SJSA1 (cell line): ENCODE results near the gene SCEL. TPM values are rescaled to one million over a fixed set of nuclear protein-coding genes. Genes with fewer than 3 reads are reported as not detected.
"Not testable (repeated sequence)": the region's sequence is repeated elsewhere in the genome, so short reads cannot be mapped to it uniquely, and the experiment has no call there.

Experiments used
- DNase-seq, 2 experiments: peaks; one replicate each; pipeline ENCODE4 v3.0.0-alpha.2; 2015 to 2020; ENCODE audit warnings: low spot score in 2 of 2, low read depth in 1 of 2
- H3K27ac ChIP-seq: fragments of 250-450 bp; sonication (Bioruptor Pico); 2 replicates; pipeline ENCODE4 v1.5.1; 2020; ENCODE audit warnings: mild to moderate bottlenecking, moderate library complexity
- H3K27me3 ChIP-seq: fragments of 250-450 bp; sonication (Bioruptor Pico); replicated peaks from 2 replicates; pipeline ENCODE4 v1.5.1; 2020; ENCODE audit warnings: mild to moderate bottlenecking, moderate library complexity
- H3K36me3 ChIP-seq: fragments of 250-450 bp; sonication (Bioruptor Pico); 2 replicates; pipeline ENCODE4 v1.5.1; 2020; ENCODE audit warnings: mild to moderate bottlenecking
- H3K4me1 ChIP-seq: fragments of 250-450 bp; sonication (Bioruptor Pico); replicated peaks from 2 replicates; pipeline ENCODE4 v1.6.1; 2021; ENCODE audit warnings: mild to moderate bottlenecking
- H3K4me3 ChIP-seq: fragments of 250-450 bp; sonication (Bioruptor Pico); 2 replicates; pipeline ENCODE4 v1.5.1; 2020; ENCODE audit warnings: mild to moderate bottlenecking
- H3K9me3 ChIP-seq: fragments of 250-450 bp; sonication (Bioruptor Pico); replicated peaks from 2 replicates; pipeline ENCODE4 v1.5.1; 2020; ENCODE audit warnings: mild to moderate bottlenecking
- total RNA-seq: library from RNA; depleted of rRNA; stranded (reverse); fragments of >200 nt; shearing (Covaris generic); gene quantifications from 2 replicates; pipeline ENCODE4 v1.2.3, GENCODE V29; 2014

The SCEL gene
- total RNA-seq, 1 experiment from 2014 or later: not detected

- DNase-seq: no peak
- no peaks in the 10 kb centered on the region for H3K27me3 ChIP-seq
- H3K4me3 ChIP-seq: no peak overlapping the region
- no peak overlapping the region for H3K27ac ChIP-seq
- H3K36me3 ChIP-seq: no peaks in the 10 kb centered on the region
- H3K4me1 ChIP-seq: no peaks in the 10 kb centered on the region
- no peaks in the 10 kb centered on the region for H3K9me3 ChIP-seq
Measured at GRCh38 chr13:77611068-77611467, 75.6 kb downstream of the SCEL start.

DNA sequence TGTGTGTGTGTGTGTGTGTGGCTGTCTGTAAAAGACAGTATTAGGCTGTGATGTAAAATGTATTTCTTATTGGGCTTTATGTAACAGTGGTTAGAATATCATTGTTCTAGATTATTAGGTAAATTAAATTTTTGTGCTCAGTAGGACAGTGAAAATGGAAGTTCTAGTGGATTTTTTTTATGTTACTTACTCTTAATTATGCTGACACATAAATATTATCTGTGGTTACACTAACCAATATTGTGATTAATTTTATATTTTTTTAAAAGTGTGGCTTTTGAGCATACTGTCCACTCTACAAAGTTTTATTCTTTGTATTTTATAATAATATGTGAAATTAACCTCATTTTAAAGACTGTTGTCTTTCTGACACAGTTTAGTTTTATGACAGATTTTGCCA is 80.5 kb downstream of the SCEL start:
- Histone ChIP-seq H3K36me3 (no peaks in the 10 kb centered on the region), H3K27me3 (no peaks in the 10 kb centered on the region), H3K9me3 (no peaks in the 10 kb centered on the region)

DNA sequence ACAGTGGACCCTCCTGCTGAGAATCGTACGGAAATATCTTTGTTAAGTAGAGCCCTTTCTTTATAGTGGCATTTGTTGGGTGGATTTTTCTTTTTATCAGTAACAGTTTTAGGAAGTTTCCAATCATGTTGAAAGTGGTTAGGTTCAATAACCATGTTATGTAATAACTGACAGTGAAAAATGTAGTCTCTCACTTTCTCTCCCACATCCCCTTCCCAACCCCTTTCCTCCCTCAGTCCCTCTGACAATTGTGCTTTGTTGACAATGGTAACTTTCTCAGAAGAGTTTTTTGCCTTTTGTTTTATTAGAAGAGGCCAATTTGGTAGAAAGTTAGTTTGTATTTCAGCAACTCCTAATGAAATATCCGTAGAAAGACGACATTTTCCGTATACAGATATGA is 84.1 kb downstream of the SCEL start:
- Histone ChIP-seq H3K9me3 (no peaks in the 10 kb centered on the region), H3K4me1 (no peaks in the 10 kb centered on the region), H3K27me3 (no peaks in the 10 kb centered on the region), H3K27ac (no peak overlapping the region), H3K36me3 (no peaks in the 10 kb centered on the region), H3K4me3 (no peak overlapping the region)
- no peak for DNase-seq

More for the DNA sequence above, 80.5 kb downstream of the SCEL start:
- H3K4me1 ChIP-seq: no peaks in the 10 kb centered on the region
- no peak overlapping the region for H3K4me3 ChIP-seq
- no peak overlapping the region for H3K27ac ChIP-seq
- DNase-seq: no peak

DNA sequence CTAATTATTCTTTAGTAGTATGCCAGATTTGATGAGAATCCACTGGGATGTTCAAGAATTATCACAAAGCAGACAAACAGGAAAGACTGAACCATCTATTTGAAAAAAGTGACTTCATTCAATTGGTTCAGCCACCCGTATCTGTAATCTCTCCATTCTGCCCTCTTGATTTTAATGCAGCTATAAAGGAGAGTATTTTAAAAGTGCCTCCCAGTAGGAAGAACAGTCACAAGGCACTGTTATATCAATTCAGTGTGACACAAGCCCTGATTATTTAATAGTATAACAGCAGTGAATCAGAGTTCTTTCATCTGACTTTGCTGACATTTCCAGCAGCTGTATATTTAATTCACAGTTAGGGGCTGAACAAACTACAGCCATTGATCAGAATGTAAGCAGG is 84.6 kb downstream of the SCEL start:
- DNase-seq: no peak
- no peaks in the 10 kb centered on the region for H3K36me3 ChIP-seq
- no peaks in the 10 kb centered on the region for H3K9me3 ChIP-seq
- H3K4me1 ChIP-seq: no peaks in the 10 kb centered on the region
- H3K27ac ChIP-seq: no peak overlapping the region
- H3K4me3 ChIP-seq: no peak overlapping the region
- H3K27me3 ChIP-seq: no peaks in the 10 kb centered on the region

- Histone ChIP-seq H3K4me1 (no peaks in the 10 kb centered on the region), H3K27ac (no peak overlapping the region), H3K9me3 (no peaks in the 10 kb centered on the region), H3K4me3 (no peak overlapping the region), H3K36me3 (no peaks in the 10 kb centered on the region), H3K27me3 (no peaks in the 10 kb centered on the region)
- DNase-seq: no peak
Measured at GRCh38 chr13:77623806-77624205, 88.3 kb downstream of the SCEL start.

GRCh38 chr13:77628170-77628569 is 92.7 kb downstream of the SCEL start:
- no peak for DNase-seq
- Histone ChIP-seq H3K27ac (no peak overlapping the region), H3K36me3 (no peaks in the 10 kb centered on the region), H3K9me3 (no peaks in the 10 kb centered on the region), H3K27me3 (no peaks in the 10 kb centered on the region), H3K4me3 (no peak overlapping the region), H3K4me1 (no peaks in the 10 kb centered on the region)

DNA sequence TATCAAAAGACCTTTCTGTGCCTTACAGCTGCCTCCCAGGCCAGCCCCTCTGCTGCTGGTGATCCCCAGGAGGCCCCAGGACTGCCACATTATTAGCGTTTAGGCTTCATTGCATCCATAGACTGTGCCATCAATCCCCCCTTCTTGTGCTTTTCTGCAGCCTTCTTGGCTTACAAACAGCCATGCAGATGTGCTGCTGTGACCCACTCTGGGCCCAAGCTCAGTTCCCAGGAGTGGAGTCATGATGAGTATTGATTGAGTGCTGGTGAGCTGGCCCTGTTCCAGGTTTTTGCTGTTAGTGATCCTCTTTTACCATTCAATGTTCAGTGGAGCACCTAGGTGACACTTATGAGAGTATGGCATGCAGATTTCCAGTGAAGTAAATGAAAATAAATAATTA is 102.1 kb downstream of the SCEL start:
- no peak for DNase-seq
- Histone ChIP-seq H3K36me3 (no peaks in the 10 kb centered on the region), H3K27ac (no peak overlapping the region), H3K4me1 (no peaks in the 10 kb centered on the region), H3K27me3 (no peaks in the 10 kb centered on the region), H3K9me3 (no peaks in the 10 kb centered on the region), H3K4me3 (no peak overlapping the region)

- no peak for DNase-seq
- H3K27me3 ChIP-seq: no peaks in the 10 kb centered on the region
- no peak overlapping the region for H3K4me3 ChIP-seq
- H3K36me3 ChIP-seq: no peaks in the 10 kb centered on the region
- H3K9me3 ChIP-seq: no peaks in the 10 kb centered on the region
- H3K27ac ChIP-seq: no peak overlapping the region
- no peaks in the 10 kb centered on the region for H3K4me1 ChIP-seq
Measured at GRCh38 chr13:77650409-77650808, 114.9 kb downstream of the SCEL start.

DNA sequence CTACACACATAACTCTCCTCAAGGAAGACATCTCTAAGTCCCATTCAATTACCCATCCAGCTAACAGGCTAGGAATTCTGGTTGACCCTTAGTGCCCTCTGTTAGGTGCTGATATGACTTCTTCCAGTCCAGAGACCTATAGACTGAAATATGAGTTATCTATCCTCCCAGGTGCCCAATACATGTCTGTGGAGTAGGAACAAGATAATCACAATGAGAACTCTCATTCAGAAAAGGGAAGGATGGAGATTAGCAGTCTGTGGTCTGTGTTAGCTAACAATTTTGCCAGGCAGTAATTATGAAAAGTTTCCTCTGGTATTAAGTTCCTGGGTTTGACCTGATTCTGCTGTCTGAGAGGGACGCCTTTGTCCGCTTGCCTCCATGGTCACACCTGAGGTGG is 117.8 kb downstream of the SCEL start:
- Histone ChIP-seq H3K36me3 (no peaks in the 10 kb centered on the region), H3K4me3 (no peak overlapping the region), H3K27me3 (no peaks in the 10 kb centered on the region), H3K27ac (no peak overlapping the region), H3K4me1 (no peaks in the 10 kb centered on the region), H3K9me3 (no peaks in the 10 kb centered on the region)
- DNase-seq: no peak

GRCh38 chr13:77660016-77660415 is 124.5 kb downstream of the SCEL start:
- DNase-seq, H3K27ac ChIP-seq, H3K4me3 ChIP-seq, H3K4me1 ChIP-seq, H3K27me3 ChIP-seq, H3K9me3 ChIP-seq, H3K36me3 ChIP-seq: not testable (repeated sequence)

- Histone ChIP-seq H3K27me3 (no peaks in the 10 kb centered on the region), H3K36me3 (no peaks in the 10 kb centered on the region), H3K4me1 (no peaks in the 10 kb centered on the region), H3K4me3 (no peak overlapping the region), H3K27ac (no peak overlapping the region), H3K9me3 (no peaks in the 10 kb centered on the region)
- no peak for DNase-seq
Measured at GRCh38 chr13:77660841-77661250, 125.3 kb downstream of the SCEL start.

DNA sequence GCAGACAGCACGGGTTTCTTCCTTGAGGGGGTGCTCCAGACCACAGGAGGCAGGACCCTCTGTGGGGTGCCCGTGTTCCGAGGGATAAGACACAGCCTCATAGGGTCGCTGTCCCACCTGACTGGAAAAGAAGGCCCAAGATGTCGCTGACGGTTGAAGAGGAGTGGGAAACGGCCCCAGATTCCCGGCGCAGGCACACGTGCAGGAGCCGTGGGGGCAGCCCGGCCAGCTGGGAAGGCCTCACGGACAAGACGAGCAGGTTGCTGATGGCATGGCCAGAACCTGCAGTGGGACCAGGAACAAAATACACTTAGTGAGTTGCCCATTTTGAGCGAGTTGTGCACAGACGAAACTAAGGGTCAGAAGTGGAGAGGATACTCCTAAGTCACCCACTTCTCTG is 126.8 kb downstream of the SCEL start:
- not testable (repeated sequence) for H3K27ac ChIP-seq, DNase-seq, H3K36me3 ChIP-seq, H3K9me3 ChIP-seq, H3K27me3 ChIP-seq, H3K4me3 ChIP-seq, H3K4me1 ChIP-seq

DNA sequence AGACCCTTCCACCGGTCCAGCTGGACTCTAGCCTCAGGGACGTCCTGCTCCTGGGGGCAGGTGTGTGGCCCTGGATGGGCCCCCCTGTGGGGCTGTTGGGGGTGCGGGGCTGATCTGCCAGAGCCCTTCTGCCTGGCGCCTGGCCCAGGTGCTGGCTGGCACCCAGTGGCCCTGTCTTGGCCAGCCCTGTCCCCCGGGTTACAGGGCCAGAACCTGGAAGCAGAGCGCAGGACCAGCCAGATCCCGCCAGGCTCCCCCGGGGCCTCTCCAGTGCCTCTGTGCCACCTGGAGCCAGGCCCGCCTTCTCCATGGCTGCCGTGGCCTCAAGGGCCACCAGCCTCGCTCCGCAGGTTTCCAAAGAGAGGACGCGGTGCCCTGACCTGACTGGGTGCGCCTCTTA is 127.3 kb downstream of the SCEL start:
- H3K4me3 ChIP-seq, H3K4me1 ChIP-seq, H3K36me3 ChIP-seq, H3K27me3 ChIP-seq, H3K27ac ChIP-seq, DNase-seq, H3K9me3 ChIP-seq: not testable (repeated sequence)

GRCh38 chr13:77674852-77675251 is 139.3 kb downstream of the SCEL start:
- Histone ChIP-seq H3K36me3 (no peaks in the 10 kb centered on the region), H3K4me1 (no peaks in the 10 kb centered on the region), H3K27ac (no peak overlapping the region), H3K27me3 (no peaks in the 10 kb centered on the region), H3K4me3 (no peak overlapping the region), H3K9me3 (no peaks in the 10 kb centered on the region)
- no peak for DNase-seq

GRCh38 chr13:77678691-77679235 is 143.3 kb downstream of the SCEL start:
- no peak overlapping the region for H3K27ac ChIP-seq
- H3K27me3 ChIP-seq: 0 out of 2 replicates have a peak, but pooled peaks cover 3% of the 10 kb centered on the region
- DNase-seq: no peak
- H3K4me1 ChIP-seq: no peaks in the 10 kb centered on the region
- no peak overlapping the region for H3K4me3 ChIP-seq
- H3K9me3 ChIP-seq: no peaks in the 10 kb centered on the region
- H3K36me3 ChIP-seq: no peaks in the 10 kb centered on the region
